ES-I3 (cell line): Measurements from ENCODE around the gene PDE4B.

Source experiments
- H3K36me3 ChIP-seq: 2 replicates; pipeline ENCODE4 v1.6.1; 2013; ENCODE audit warnings: mild to moderate bottlenecking, low read length, control low read depth, moderate library complexity; ENCODE audit not compliant: insufficient read depth
- H3K4me1 ChIP-seq: 2 replicates; pipeline ENCODE4 v1.6.1; 2013; ENCODE audit warnings: mild to moderate bottlenecking, control low read depth, low read length; ENCODE audit not compliant: insufficient read depth
- H3K9ac ChIP-seq: 2 replicates; pipeline ENCODE4 v1.6.1; 2013; ENCODE audit warnings: low read depth, mild to moderate bottlenecking, low read length, moderate library complexity
- H3K9me3 ChIP-seq: 2 replicates; pipeline ENCODE4 v1.6.1; 2013; ENCODE audit warnings: mild to moderate bottlenecking, low read length, moderate library complexity; ENCODE audit not compliant: control insufficient read depth, insufficient read depth

PDE4B gene

DNA sequence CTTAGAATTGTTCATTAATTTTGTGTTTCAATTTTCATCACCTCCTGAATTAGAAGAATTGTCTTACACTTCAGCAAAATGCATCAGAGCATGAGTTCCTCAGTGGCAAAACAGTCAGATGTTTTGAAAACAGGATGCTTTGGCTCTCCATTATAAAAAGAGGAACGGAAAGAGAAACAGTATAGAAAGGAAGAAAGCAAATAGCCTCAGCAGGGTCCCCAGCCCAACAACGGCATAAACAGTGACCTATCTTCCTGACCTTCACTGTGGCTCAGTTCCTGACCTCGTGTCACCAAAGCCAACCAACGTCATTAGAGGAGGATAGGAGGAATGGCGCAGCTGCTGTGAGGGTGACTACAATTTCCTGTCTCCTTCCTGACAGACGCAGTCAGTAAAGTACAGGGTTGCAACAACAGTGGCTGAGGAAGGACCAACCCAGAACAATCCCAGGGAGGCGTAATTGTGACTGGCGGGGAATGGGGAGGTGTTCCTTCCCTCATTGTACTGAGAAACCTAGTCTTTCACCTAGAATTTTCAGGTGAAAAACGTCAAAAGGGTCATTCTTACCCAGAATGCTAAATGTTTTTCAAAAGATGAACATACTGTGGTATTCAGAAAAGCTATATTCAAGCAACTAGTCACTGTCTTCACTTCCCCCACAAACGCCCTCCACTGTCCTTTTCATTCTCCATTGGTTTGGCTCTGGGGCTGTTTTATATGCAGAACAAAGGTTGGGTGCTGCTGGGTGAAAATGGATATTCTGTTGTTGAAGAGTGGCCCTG, 543.4 kb downstream of the PDE4B start:
- H3K9me3 ChIP-seq: no peaks in the 10 kb centered on the region
- no peak overlapping the region for H3K9ac ChIP-seq
- H3K4me1 ChIP-seq: peaks cover 41% of the 10 kb centered on the region
- H3K36me3 ChIP-seq: no peaks in the 10 kb centered on the region

DNA sequence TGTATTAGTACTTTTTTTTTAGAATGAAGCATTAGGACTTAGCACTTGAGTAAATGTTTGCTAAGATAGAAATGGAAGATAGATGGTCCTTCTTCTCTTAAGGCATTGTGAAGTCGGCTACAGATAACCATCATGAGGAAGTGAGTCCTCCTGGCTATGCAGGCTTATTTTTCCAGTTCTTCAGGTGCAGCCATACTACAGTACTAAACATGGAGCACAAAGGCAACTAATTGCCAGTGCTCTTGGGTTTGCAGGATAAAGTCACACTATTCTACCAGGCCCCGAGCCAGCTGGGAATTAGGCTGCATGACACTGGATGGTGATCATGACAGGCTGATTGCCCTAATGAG, 543.9 kb downstream of the PDE4B start:
- Histone ChIP-seq H3K36me3 (no peaks in the 10 kb centered on the region), H3K9ac (no peak overlapping the region), H3K4me1 (peaks cover 44% of the 10 kb centered on the region), H3K9me3 (no peaks in the 10 kb centered on the region)

DNA sequence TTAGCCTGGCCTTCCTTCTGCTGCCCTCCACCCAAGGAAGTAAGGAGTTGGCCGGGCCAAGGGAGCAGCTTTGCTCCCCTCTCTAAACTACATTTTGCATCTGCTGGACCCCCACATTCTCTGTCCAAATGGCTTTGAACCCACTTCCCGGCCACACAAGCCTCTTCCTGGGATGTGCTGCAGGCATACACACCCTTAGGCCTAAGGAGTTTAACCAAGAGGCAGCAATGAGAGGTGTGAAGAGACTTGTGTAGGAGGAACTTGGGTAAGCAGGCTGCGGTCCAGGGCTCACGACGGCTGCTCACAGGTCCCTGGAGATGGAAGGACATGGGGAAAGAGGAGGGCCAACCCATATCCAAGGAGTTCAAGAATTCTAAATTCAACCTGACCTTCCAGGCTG, 544.6 kb downstream of the PDE4B start:
- no peaks in the 10 kb centered on the region for H3K9me3 ChIP-seq
- H3K36me3 ChIP-seq: no peaks in the 10 kb centered on the region
- H3K9ac ChIP-seq: no peak overlapping the region
- peaks cover 44% of the 10 kb centered on the region for H3K4me1 ChIP-seq

DNA sequence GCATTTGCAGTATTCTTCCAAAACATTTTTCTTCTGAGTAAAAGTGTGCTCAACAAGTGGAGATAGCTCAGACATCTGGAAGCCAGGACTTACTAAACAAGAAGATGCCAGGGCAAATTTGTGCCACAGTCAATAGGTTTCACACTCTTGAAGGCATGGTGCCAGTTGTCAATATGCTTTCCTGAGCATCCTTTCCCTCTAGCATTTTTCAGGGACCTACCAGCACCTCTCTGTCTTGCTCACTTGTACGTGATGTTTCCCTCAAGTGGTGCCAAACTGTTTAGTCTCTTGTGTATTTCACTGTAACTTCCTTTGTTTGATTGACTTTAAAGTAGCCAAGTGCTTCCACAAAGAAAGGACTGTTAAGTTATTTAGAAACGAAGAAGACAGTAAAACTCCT, 547.2 kb downstream of the PDE4B start:
- Histone ChIP-seq H3K9me3 (no peaks in the 10 kb centered on the region), H3K36me3 (no peaks in the 10 kb centered on the region), H3K4me1 (peaks cover 28% of the 10 kb centered on the region), H3K9ac (no peak overlapping the region)

DNA sequence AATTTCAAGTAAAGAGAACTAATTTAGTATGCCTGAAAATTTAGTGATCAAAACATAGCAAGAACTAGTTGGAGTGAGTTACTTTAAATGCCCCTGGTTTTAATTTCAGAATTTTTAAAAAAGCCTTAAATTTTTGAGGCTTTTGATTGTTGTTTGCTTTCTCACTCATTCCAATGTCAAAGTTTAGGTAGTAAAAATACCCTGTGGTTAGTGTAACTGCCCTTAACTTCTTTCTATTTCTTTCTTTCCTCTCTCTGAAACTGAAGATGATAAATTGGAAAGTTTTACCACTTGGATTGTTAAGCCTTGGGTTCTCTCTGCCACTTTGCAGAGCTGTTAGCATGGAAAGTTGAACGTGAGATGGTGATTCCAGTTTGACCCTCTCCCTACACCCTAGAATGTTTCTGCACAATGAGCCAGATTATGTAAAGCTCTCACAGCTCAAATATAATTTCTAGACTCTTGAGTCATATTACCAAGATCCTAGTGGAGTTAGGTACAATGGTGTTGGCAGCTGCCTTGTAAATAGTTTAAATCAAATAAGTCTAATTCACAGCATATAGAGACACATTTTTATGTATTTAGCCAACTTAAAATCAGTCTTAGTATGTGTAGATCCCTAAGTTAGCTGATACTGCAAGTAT, 548.9 kb downstream of the PDE4B start:
- Histone ChIP-seq H3K4me1 (peaks cover 22% of the 10 kb centered on the region; the same call in 1 of the 2 replicates), H3K9me3 (no peaks in the 10 kb centered on the region), H3K9ac (no peak overlapping the region), H3K36me3 (no peaks in the 10 kb centered on the region)

DNA sequence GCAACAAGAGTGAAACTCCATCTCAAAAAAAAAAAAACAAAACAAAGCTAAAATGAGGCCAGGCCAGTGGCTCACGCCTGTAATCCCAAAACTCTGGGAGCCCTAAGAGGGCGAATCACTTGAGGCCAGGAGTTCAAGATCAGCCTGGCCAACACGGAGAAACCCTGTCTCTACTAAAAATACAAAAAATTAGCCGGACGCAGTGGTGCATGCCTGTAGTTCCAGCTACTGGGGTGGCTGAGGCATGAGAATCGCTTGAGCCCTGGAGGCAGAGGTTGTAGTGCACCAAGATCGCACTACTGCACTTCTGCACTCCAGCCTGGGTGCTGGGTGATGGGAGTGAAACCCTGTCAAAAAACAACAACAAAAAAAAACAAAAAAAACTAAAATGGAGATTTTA, 550.0 kb downstream of the PDE4B start:
- Histone ChIP-seq H3K9me3 (no peaks in the 10 kb centered on the region), H3K36me3 (no peaks in the 10 kb centered on the region), H3K9ac (no peak overlapping the region), H3K4me1 (peaks cover 16% of the 10 kb centered on the region; the same call in 1 of the 2 replicates)

DNA sequence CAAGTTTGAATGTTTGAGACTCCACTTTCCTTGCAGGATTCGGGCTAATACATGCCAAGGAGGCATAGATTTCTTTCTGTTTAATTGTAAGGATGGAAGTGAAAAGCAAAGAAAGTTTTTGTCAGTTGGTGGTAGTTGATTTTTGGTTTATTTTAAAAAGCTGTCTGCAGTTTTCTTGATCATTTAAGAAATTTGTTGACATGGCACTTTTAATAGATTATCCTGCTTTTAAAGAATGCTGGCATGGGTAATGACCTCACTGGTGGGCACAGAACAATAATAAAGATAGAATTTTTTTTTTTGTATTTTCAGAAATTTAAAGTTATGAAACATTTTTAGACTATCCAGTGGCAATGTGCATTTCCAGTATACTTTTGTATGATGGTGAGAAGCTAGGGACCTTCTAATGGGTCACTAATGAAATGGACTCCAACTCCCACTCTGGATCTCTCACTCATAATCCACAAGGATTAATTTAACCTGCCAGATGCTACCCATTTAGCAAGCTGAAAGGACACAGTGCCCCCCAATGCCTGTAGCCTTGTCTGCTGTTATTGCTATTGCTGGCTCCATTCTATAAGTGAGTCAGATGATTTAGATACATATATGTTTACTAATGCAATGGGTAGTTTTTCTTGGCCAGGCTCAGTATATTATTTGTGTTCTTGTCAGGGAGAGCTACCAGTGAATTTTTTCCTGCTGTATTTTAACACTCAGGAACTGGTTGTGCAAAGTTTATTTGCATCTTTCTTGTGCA, 551.1 kb downstream of the PDE4B start:
- no peak overlapping the region for H3K9ac ChIP-seq
- H3K9me3 ChIP-seq: no peaks in the 10 kb centered on the region
- peaks cover 16% of the 10 kb centered on the region; the same call in 1 of the 2 replicates for H3K4me1 ChIP-seq
- no peaks in the 10 kb centered on the region for H3K36me3 ChIP-seq

GRCh38 chr1:66346057-66346795, 553.5 kb downstream of the PDE4B start:
- Histone ChIP-seq H3K36me3 (no peaks in the 10 kb centered on the region), H3K9ac (no peak overlapping the region), H3K9me3 (no peaks in the 10 kb centered on the region), H3K4me1 (peaks cover 24% of the 10 kb centered on the region; the same call in 1 of the 2 replicates)

DNA sequence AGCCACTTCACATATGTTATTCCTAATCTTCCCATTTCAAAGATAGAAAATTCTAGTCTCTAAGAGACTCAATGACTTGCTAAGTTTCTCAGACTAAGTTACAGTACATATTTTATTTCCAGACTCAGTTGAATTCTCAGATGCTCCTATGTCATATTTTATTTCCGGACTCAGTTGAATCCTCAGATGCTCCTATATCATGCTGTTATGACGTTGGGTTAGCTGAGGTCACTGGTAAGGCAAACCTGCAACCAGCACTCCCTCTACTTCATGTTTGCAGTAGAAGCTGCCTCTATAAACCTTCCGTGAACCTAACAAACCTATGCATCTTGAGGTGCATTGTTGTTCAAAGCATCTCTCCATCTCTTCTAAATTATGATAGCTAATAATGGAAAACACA, 554.2 kb downstream of the PDE4B start:
- Histone ChIP-seq H3K9ac (no peak overlapping the region), H3K4me1 (peaks cover 29% of the 10 kb centered on the region), H3K36me3 (no peaks in the 10 kb centered on the region), H3K9me3 (no peaks in the 10 kb centered on the region)

DNA sequence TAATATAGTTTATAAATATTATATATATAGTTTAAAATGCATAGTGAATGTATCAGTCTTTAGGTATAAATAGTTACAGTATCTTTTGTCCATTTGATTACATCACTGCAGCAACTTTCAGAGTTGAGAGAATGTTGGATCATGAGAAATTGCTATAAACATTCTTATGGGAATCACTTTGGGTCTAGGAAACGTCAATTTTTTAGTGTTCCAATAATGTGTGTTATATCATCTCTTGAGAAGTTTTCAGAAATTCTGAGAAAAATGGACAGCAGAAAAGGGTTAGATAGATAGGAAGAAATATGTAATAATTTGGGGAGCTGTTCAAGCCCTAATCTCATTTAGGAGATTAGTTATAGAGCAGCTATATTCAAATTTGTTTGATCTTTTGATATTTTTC, 556.1 kb downstream of the PDE4B start:
- H3K36me3 ChIP-seq: no peaks in the 10 kb centered on the region
- H3K9me3 ChIP-seq: no peaks in the 10 kb centered on the region
- H3K9ac ChIP-seq: no peak overlapping the region
- peaks cover 48% of the 10 kb centered on the region for H3K4me1 ChIP-seq

- Histone ChIP-seq H3K4me1 (peaks cover 52% of the 10 kb centered on the region), H3K9me3 (no peaks in the 10 kb centered on the region), H3K9ac (no peak overlapping the region), H3K36me3 (no peaks in the 10 kb centered on the region)
Measured at GRCh38 chr1:66349242-66349641, 556.5 kb downstream of the PDE4B start.

- Histone ChIP-seq H3K4me1 (peaks cover 56% of the 10 kb centered on the region), H3K36me3 (no peaks in the 10 kb centered on the region), H3K9ac (no peak overlapping the region), H3K9me3 (no peaks in the 10 kb centered on the region)
Measured at GRCh38 chr1:66350001-66350547, 557.4 kb downstream of the PDE4B start.

DNA sequence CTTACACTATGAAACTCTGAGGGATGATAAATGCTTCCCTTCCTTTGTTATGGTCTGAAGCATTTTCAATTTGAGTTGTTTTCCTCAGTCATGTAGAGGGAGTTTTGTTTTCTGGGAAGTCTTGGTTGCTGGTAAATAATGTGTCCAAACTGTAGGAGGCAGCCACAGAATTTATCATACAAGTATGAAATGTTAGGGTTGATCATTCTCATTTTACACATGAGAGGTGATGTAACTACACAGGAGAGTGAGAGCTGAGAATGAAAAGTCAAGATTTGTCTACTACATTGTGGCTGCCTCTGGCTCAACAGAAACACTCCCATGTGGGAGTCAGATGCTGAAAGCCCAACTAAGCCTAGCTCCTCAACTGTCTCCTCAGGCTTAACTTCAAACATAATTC, 558.8 kb downstream of the PDE4B start:
- Histone ChIP-seq H3K36me3 (no peaks in the 10 kb centered on the region), H3K9ac (no peak overlapping the region), H3K4me1 (peaks cover 60% of the 10 kb centered on the region), H3K9me3 (no peaks in the 10 kb centered on the region)

- Histone ChIP-seq H3K9ac (no peak overlapping the region), H3K4me1 (peaks cover 64% of the 10 kb centered on the region), H3K36me3 (no peaks in the 10 kb centered on the region), H3K9me3 (no peaks in the 10 kb centered on the region)
Measured at GRCh38 chr1:66351913-66352312, 559.2 kb downstream of the PDE4B start.
